ENCODE data around the gene AP2A2. TPM values are rescaled to one million over a fixed set of nuclear protein-coding genes. Genes with fewer than 3 reads are reported as not detected.

AP2A2 gene
- total RNA-seq, 1 donor from 2014 or later, result 228 TPM

DNA sequence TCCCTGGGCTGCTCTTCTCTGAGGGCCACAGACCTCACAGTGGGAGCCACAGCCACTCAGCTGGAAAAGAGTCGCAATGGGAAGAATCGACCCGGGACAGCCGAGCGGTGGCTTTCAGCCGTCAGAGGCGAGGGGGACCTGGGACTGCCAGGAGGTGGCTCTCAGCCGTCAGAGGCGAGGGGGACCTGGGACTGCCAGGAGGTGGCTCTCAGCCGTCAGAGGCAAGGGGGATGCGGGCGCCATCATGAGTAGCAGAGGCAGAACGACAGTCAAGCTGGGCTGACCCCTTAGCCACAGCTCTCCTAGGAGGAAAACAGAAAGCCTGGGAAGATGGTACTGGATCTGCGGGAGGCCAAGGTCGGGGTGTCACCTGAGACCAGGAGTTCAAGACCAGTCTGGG is 134.1 kb downstream of the AP2A2 start:
- peaks cover 5% of the 10 kb centered on the region for H3K27me3 Mint-ChIP-seq (ENCODE audit: unreplicated experiment)
- H3K9me3 Mint-ChIP-seq (ENCODE audit: unreplicated experiment), result peaks cover 2% of the 10 kb centered on the region
- no peak overlapping the region for H3K27ac Mint-ChIP-seq (ENCODE audit: unreplicated experiment)
- no peak for DNase-seq
- TF ChIP-seq, protein P1, sequence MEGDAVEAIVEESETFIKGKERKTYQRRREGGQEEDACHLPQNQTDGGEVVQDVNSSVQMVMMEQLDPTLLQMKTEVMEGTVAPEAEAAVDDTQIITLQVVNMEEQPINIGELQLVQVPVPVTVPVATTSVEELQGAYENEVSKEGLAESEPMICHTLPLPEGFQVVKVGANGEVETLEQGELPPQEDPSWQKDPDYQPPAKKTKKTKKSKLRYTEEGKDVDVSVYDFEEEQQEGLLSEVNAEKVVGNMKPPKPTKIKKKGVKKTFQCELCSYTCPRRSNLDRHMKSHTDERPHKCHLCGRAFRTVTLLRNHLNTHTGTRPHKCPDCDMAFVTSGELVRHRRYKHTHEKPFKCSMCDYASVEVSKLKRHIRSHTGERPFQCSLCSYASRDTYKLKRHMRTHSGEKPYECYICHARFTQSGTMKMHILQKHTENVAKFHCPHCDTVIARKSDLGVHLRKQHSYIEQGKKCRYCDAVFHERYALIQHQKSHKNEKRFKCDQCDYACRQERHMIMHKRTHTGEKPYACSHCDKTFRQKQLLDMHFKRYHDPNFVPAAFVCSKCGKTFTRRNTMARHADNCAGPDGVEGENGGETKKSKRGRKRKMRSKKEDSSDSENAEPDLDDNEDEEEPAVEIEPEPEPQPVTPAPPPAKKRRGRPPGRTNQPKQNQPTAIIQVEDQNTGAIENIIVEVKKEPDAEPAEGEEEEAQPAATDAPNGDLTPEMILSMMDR (IDR thresholded peaks at IDR 0.05; ENCODE audit: partially characterized antibody, unreplicated experiment), result no peak
- H3K36me3 Mint-ChIP-seq (ENCODE audit: unreplicated experiment), result peaks cover 17% of the 10 kb centered on the region
- peaks cover 3% of the 10 kb centered on the region for H3K4me1 Mint-ChIP-seq (ENCODE audit: low read depth, unreplicated experiment)
- no peak overlapping the region for H3K4me3 Mint-ChIP-seq (ENCODE audit: unreplicated experiment)

DNA sequence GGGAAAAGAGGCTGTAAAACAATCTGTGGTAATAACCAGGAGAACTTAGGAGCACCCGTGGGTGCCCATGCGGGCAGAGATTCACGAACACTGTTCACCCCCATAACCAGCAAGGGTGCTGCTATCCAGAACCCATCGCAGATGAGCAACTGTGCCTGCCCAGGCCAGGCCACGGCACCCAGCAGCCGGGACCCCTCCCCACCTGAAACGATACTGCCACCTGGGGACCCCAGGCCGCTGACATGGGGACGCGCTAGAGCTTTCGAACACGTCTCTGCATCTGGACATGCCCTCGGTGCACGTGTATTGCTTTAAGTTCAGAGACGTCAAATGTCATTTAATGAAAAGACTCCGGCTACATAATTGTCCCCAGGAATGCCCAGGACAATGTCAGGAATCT is 134.7 kb downstream of the AP2A2 start:
- Mint-ChIP-seq H3K27ac (ENCODE audit: unreplicated experiment) (no peak overlapping the region), H3K36me3 (ENCODE audit: unreplicated experiment) (peaks cover 17% of the 10 kb centered on the region), H3K27me3 (ENCODE audit: unreplicated experiment) (peaks cover 5% of the 10 kb centered on the region), H3K4me1 (ENCODE audit: low read depth, unreplicated experiment) (peaks cover 3% of the 10 kb centered on the region), H3K4me3 (ENCODE audit: unreplicated experiment) (no peak overlapping the region), H3K9me3 (ENCODE audit: unreplicated experiment) (peaks cover 2% of the 10 kb centered on the region)
- TF ChIP-seq, protein P1 (IDR thresholded peaks at IDR 0.05; ENCODE audit: partially characterized antibody, unreplicated experiment), result no peak
- no peak for DNase-seq

DNA sequence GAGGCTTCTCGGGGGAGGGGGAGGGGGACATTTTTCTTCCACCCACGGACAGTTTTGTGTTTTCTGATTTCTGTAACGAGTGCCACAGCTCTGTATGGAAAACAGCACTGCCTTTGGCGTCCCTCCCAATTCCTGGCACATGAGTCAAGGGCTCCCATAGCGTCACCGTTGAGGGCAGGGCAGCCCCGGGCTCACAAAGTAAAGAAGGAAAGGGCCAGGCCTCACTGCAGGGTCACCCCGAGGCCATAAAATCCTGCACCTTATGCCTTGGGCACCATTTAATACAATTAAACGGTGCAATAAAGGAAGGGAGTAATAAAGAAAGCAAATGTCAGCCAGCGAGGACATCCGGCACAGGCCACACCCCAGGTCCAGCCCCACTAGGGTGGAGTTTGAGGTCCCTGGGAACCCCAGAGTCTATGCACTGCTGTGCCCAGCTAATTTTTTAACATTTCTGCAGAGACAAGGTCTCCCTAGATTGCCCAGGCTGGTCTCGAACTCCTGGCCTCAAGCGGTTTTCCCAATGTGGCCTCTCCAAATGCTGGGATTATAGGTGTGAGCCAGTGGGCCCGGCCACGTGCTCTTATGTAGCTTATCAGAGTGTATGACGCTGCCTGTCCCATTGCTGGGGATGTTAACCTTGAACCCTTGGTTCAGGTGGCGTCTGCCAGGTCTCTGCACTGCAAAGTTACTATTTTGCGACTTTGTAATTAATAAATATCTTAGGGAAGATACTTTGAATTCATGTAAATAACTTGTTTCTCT is 135.4 kb downstream of the AP2A2 start:
- H3K4me3 Mint-ChIP-seq (ENCODE audit: unreplicated experiment), result no peak overlapping the region
- DNase-seq, result no peak

More for the DNA sequence above, 135.4 kb downstream of the AP2A2 start:
- peaks cover 1% of the 10 kb centered on the region for H3K4me1 Mint-ChIP-seq (ENCODE audit: low read depth, unreplicated experiment)
- peaks cover 5% of the 10 kb centered on the region for H3K27me3 Mint-ChIP-seq (ENCODE audit: unreplicated experiment)
- peaks cover 17% of the 10 kb centered on the region for H3K36me3 Mint-ChIP-seq (ENCODE audit: unreplicated experiment)
- TF ChIP-seq, protein P1 (IDR thresholded peaks at IDR 0.05; ENCODE audit: partially characterized antibody, unreplicated experiment), result no peak
- H3K9me3 Mint-ChIP-seq (ENCODE audit: unreplicated experiment), result no peaks in the 10 kb centered on the region
- H3K27ac Mint-ChIP-seq (ENCODE audit: unreplicated experiment), result no peak overlapping the region

Other genes with a start within 250 kb of the AP2A2 start
- gene DEAF1, start 230.6 kb upstream of the AP2A2 start, total RNA-seq (ENCODE audit: unreplicated experiment), result 51.5 TPM
- 29.7 TPM for gene TMEM80, start 230.1 kb upstream of the AP2A2 start, total RNA-seq (ENCODE audit: unreplicated experiment)
- 12.7 TPM for gene EPS8L2, start 219.6 kb upstream of the AP2A2 start, total RNA-seq (ENCODE audit: unreplicated experiment)
- gene TALDO1, start 178.4 kb upstream of the AP2A2 start, total RNA-seq (ENCODE audit: unreplicated experiment), result 182 TPM
- 67.5 TPM for gene GATD1, start 148.4 kb upstream of the AP2A2 start, total RNA-seq (ENCODE audit: unreplicated experiment)
- 58.7 TPM for gene CEND1, start 135.8 kb upstream of the AP2A2 start, total RNA-seq (ENCODE audit: unreplicated experiment)
- gene SLC25A22, start 127.6 kb upstream of the AP2A2 start, total RNA-seq (ENCODE audit: unreplicated experiment), result 93.9 TPM
- 37.0 TPM for gene PIDD1, start 120.6 kb upstream of the AP2A2 start, total RNA-seq (ENCODE audit: unreplicated experiment)
- 997 TPM for gene RPLP2, start 115.9 kb upstream of the AP2A2 start, total RNA-seq (ENCODE audit: unreplicated experiment)
- 32.3 TPM for gene PNPLA2, start 107.0 kb upstream of the AP2A2 start, total RNA-seq (ENCODE audit: unreplicated experiment)
- 19.7 TPM for gene CRACR2B, start 98.0 kb upstream of the AP2A2 start, total RNA-seq (ENCODE audit: unreplicated experiment)
- gene CD151, start 92.9 kb upstream of the AP2A2 start, total RNA-seq (ENCODE audit: unreplicated experiment), result 346 TPM
- 106 TPM for gene POLR2L, start 83.3 kb upstream of the AP2A2 start, total RNA-seq (ENCODE audit: unreplicated experiment)
- 82.5 TPM for gene TSPAN4, start 83.0 kb upstream of the AP2A2 start, total RNA-seq (ENCODE audit: unreplicated experiment)
- gene CHID1, start 15.1 kb upstream of the AP2A2 start, total RNA-seq (ENCODE audit: unreplicated experiment), result 56.1 TPM
- gene MUC6, start 110.8 kb downstream of the AP2A2 start, total RNA-seq (ENCODE audit: unreplicated experiment), result not detected
- not detected for gene MUC2, start 149.0 kb downstream of the AP2A2 start, total RNA-seq (ENCODE audit: unreplicated experiment)
- gene MUC5AC, start 232.1 kb downstream of the AP2A2 start, total RNA-seq (ENCODE audit: unreplicated experiment), result not detected

Measured in glutamatergic neuron (in vitro differentiated cells).